ENCODE results near the gene ITPKC.

DNA sequence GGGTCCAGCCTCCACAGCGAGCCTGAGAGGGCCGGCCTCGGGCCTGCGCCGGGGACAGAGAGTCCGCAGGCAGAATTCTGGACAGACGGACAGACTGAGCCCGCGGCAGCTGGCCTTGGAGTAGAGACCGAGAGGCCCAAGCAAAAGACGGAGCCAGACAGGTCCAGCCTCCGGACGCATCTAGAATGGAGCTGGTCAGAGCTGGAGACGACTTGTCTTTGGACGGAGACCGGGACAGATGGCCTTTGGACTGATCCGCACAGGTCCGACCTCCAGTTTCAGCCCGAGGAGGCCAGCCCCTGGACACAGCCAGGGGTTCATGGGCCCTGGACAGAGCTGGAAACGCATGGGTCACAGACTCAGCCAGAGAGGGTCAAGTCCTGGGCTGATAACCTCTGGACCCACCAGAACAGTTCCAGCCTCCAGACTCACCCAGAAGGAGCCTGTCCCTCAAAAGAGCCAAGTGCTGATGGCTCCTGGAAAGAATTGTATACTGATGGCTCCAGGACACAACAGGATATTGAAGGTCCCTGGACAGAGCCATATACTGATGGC lies 490 bp downstream of the ITPKC start:
- TF ChIP-seq EZH2 (IDR thresholded peaks at IDR 0.05) = no peak
- TF ChIP-seq, protein P1, sequence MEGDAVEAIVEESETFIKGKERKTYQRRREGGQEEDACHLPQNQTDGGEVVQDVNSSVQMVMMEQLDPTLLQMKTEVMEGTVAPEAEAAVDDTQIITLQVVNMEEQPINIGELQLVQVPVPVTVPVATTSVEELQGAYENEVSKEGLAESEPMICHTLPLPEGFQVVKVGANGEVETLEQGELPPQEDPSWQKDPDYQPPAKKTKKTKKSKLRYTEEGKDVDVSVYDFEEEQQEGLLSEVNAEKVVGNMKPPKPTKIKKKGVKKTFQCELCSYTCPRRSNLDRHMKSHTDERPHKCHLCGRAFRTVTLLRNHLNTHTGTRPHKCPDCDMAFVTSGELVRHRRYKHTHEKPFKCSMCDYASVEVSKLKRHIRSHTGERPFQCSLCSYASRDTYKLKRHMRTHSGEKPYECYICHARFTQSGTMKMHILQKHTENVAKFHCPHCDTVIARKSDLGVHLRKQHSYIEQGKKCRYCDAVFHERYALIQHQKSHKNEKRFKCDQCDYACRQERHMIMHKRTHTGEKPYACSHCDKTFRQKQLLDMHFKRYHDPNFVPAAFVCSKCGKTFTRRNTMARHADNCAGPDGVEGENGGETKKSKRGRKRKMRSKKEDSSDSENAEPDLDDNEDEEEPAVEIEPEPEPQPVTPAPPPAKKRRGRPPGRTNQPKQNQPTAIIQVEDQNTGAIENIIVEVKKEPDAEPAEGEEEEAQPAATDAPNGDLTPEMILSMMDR (IDR thresholded peaks at IDR 0.05) = no peak

Data from neural progenitor cell (in vitro differentiated cells).